ENCODE measurements around the gene YIPF5.

- TF ChIP-seq CTCF (IDR thresholded peaks at IDR 0.05) (no peak), POLR2A (IDR thresholded peaks at IDR 0.05) (no peak)
These were observed 41.6 kb downstream of the YIPF5 start for GRCh38 chr5:144128844-144129243.

All from heart left ventricle (tissue), 13 donors.